Measurements from ENCODE around the gene NAGA. TPM values are rescaled to one million over a fixed set of nuclear protein-coding genes. Genes with fewer than 3 reads are reported as not detected.

Gene NAGA
- 32.3 and 36.1 TPM in 2 replicates for total RNA-seq

GRCh38 chr22:42070517-42071422, at the start of gene NAGA:
Gene NAGA (minus strand): TSS chr22:42070812. CDS start chr22:42070297, 515 bp downstream.

GRCh38 chr22:42090596-42091454, 20.2 kb upstream of the NAGA start, which contains the start of gene NDUFA6:
Gene NDUFA6 (minus strand): TSS chr22:42090772. CDS start chr22:42090744, 28 bp downstream.

GRCh38 chr22:42079319-42080251, 9.0 kb upstream of the NAGA start, which contains the start of gene SMDT1:
Gene SMDT1 (plus strand): TSS chr22:42079700. CDS start chr22:42079769, 69 bp downstream.

GRCh38 chr22:42074132-42074811, 3.7 kb upstream of the NAGA start, which contains the start of gene PHETA2:
Gene PHETA2 (plus strand): TSS chr22:42074248. CDS start chr22:42077294, 3,046 bp downstream.

Other genes with a start within 250 kb of the NAGA start
- 23.4 and 40.6 TPM in 2 replicates for gene SREBF2, start 237.7 kb downstream of the NAGA start, total RNA-seq
- gene SHISA8, start 155.7 kb downstream of the NAGA start, total RNA-seq, result not detected in 2 replicates
- under 0.01 TPM in 1 of 2 replicates, not detected in the other for gene TNFRSF13C, start 144.0 kb downstream of the NAGA start, total RNA-seq
- gene CENPM, start 123.7 kb downstream of the NAGA start, total RNA-seq, result 9.2 and 22.0 TPM in 2 replicates
- gene SEPTIN3, start 101.4 kb downstream of the NAGA start, total RNA-seq, result 0.09 TPM in 1 of 2 replicates, not detected in the other
- under 0.01 and 0.28 TPM in 2 replicates for gene WBP2NL, start 72.0 kb downstream of the NAGA start, total RNA-seq
- 16.3 and 22.4 TPM in 2 replicates for gene PHETA2, start 3.4 kb upstream of the NAGA start, total RNA-seq
- gene SMDT1, start 8.9 kb upstream of the NAGA start, total RNA-seq, result 11.1 and 13.6 TPM in 2 replicates
- gene NDUFA6, start 20.0 kb upstream of the NAGA start, total RNA-seq, result 48.8 and 56.4 TPM in 2 replicates
- gene CYP2D6, start 60.0 kb upstream of the NAGA start, total RNA-seq, result 0.18 and 0.19 TPM in 2 replicates
- 15.4 and 16.8 TPM in 2 replicates for gene TCF20, start 199.8 kb upstream of the NAGA start, total RNA-seq

All from endothelial cell of coronary artery (primary cell).